ENCODE data around the gene CRISPLD2. TPM values are rescaled to one million over a fixed set of nuclear protein-coding genes. Genes with fewer than 3 reads are reported as not detected.

Gene CRISPLD2, protein sequence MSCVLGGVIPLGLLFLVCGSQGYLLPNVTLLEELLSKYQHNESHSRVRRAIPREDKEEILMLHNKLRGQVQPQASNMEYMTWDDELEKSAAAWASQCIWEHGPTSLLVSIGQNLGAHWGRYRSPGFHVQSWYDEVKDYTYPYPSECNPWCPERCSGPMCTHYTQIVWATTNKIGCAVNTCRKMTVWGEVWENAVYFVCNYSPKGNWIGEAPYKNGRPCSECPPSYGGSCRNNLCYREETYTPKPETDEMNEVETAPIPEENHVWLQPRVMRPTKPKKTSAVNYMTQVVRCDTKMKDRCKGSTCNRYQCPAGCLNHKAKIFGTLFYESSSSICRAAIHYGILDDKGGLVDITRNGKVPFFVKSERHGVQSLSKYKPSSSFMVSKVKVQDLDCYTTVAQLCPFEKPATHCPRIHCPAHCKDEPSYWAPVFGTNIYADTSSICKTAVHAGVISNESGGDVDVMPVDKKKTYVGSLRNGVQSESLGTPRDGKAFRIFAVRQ
- 0.95 and 1.1 TPM in 2 replicates for total RNA-seq (2014; rRNA removed; shearing (Covaris generic))

DNA sequence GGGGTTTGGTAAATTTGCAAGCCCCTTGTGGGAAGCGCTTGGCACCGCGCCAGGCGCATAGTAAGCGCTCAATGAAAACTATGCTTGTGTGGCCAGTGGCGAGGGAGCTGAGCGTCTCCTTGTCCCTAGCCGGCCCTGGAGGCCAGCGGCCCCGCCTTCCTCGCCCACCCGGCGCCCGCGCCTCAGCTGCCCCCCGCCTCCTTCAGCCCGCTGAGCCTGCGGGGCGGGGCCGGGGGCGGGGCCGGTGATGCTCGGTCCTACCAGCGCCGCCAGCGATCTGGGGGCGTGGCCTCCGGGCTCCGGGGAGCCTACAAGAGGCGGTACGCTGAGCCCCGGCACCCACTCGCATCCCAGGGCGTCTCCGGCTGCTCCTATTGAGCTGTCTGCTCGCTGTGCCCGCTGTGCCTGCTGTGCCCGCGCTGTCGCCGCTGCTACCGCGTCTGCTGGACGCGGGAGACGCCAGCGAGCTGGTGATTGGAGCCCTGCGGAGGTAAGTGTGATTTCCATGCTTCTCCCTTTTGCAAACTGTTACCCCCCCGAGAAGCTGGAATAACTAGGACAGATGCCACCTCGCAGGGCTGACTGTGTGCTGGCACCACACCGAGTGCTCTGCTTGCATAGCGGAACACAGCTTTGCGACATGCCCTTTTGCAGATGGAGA lies at the start of gene CRISPLD2:
TSS of gene CRISPLD2 (plus strand) at position 342 of the 661 bp plus-strand sequence. CDS start 18,511 bp downstream, outside the sequence.
- peak; percentile 84 for DNase-seq (ENCODE audit: low spot score)

DNA sequence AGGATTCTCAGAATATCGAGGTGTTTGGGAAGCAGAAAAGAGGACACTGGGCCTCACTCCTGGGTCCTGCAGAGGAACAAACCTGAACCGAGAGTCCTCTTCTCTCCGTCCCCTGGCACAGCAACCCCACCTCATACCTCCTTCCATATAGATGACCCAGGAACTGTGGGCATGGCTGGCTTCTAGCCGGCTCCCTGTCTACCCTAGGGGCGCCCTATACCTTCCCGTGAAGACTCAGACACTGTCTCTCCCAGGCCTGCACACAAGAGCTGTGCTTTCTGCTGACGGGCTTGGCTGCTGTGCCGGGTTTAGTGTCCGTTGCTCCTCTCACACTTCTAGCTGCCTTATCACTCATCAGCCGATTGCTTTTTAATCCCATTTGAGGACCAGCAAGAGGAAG lies 46.5 kb upstream of the CRISPLD2 start:
- DNase-seq (ENCODE audit: low spot score), result no peak

DNA sequence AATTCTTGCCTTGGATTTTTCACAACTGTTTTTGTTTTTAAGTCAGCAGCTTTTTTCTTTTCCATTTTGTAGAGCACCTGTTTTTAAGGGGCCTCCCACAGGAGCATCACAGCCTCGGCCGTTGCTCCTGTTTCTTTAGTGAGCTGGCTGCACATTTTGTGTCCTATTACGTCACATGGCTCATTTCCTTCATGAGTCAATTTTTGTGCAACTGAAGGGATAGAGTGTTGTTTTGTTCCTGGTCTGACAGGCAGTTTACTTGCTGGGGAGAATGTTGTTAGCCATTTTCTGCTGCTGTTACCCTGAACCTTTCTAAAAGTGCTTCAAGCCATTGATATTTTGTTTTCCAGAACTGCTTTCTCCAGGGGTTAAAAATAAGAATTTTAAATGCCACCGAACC lies 45.0 kb upstream of the CRISPLD2 start:
- DNase-seq (ENCODE audit: low spot score), result peak; percentile 57

- no peak for DNase-seq (ENCODE audit: low spot score)
Measured at GRCh38 chr16:84775262-84775810, 44.4 kb upstream of the CRISPLD2 start.

GRCh38 chr16:84777435-84777834 lies 42.4 kb upstream of the CRISPLD2 start:
- no peak for DNase-seq (ENCODE audit: low spot score)

- no peak for DNase-seq (ENCODE audit: low spot score)
Measured at GRCh38 chr16:84778720-84779119, 41.1 kb upstream of the CRISPLD2 start.

- no peak for DNase-seq (ENCODE audit: low spot score)
Measured at GRCh38 chr16:84780063-84780462, 39.7 kb upstream of the CRISPLD2 start.

DNA sequence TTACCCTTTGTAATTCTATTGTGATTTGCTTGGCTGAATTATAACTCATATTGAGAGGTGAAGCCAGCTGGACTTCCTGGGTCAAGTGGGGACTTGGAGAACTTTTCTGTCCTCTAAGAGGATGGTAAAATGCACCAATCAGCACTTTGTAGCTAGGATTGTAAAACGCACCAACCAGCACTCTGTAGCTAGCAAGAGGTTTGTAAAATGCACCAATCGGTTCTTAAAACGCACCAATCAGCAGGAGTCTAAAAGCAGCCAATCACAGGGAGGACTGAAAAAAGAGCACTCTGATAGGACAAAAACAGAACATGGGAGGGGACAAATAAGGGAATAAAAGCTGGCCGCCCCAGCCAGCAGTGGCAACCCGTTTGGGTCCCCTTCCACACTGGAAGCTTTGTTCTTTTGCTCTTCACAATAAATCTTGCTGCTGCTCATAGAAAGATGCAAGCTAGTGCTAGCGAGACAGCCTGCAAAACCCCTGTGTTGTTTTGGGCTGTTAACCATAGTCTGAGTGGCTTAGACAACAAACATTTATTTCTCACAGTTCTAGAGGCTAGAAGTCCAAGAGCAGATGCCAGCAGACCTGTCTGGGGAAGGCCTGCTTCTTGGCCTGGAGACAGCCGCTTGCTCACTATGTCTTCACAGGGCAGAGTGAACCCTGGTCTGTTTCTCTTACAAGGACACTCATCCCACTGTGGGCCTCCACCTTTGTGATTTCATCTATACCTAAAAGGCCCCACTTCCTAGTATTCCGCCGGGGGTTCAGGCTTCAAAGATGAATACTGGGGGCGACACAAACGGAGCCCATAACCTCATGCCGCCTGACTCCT lies 39.0 kb upstream of the CRISPLD2 start:
- DNase-seq (ENCODE audit: low spot score), result peak; percentile 16

- no peak for DNase-seq (ENCODE audit: low spot score)
Measured at GRCh38 chr16:84782846-84783245, 36.9 kb upstream of the CRISPLD2 start.

DNA sequence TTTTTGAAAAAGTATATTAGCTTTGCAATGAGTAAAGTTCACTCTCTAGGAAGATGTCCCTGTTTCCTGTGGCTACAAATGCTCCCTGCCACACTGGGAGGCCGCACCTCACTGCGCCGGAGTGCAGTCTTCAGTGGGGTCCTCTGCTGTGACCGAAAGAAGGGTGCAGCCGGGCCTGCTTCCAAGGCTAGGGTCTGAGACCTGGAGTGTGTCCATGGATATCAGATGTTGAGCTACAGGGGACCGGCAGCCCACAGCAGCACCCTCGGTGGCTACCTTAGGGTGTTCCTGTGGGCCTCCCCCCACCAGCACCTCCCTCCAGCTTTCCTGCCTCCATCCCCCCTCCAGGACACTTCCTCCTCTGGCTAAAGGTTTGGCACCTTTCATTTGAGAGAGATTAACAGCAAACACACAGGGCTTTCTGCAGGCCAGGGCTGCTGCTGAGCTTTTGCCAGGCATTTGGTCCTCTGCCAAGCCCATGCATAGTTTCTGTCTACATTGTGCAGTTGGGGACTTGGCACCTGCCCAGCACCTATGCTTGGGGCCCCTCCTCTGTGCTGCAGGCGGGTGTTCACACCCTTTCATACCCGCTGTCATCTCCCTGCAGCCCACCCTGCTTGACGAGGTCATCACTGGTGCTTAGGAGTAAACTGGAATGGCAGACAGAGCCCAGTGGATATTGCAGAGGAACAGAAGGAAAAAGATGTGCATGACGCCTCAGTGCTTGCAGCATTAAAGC lies 33.8 kb upstream of the CRISPLD2 start:
- peak; percentile 53 for DNase-seq (ENCODE audit: low spot score)

GRCh38 chr16:84786605-84787262 lies 33.1 kb upstream of the CRISPLD2 start:
- DNase-seq (ENCODE audit: low spot score), result no peak

GRCh38 chr16:84787263-84787622 lies 32.5 kb upstream of the CRISPLD2 start:
- no peak for DNase-seq (ENCODE audit: low spot score)

DNA sequence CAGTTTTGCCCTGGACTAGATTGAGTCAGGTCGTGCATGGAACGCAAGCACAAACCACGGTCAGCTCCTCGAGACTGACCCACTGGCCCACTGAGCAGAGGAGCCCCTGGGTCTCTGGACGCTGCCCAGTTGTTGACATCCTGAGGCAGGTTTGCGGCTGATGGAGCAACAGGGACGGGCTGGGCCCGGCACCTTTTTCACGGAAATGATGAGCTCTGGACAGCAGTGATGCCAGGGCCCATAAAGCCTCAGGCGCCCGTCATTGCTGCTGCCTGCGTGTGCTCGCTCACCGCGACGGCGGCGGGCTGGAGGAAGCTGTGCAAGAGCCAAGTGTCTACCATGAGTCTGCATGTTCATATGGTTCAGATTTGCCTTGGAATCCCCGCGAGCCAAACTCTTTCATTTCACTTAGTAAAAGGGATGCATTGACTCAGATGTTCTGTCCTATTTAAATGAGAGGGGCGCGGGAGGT lies 30.8 kb upstream of the CRISPLD2 start:
- no peak for DNase-seq (ENCODE audit: low spot score)

GRCh38 chr16:84789431-84789830 lies 30.4 kb upstream of the CRISPLD2 start:
- no peak for DNase-seq (ENCODE audit: low spot score)

GRCh38 chr16:84790301-84790700 lies 29.5 kb upstream of the CRISPLD2 start:
- no peak for DNase-seq (ENCODE audit: low spot score)

GRCh38 chr16:84791088-84791487 lies 28.7 kb upstream of the CRISPLD2 start:
- DNase-seq (ENCODE audit: low spot score), result no peak

DNA sequence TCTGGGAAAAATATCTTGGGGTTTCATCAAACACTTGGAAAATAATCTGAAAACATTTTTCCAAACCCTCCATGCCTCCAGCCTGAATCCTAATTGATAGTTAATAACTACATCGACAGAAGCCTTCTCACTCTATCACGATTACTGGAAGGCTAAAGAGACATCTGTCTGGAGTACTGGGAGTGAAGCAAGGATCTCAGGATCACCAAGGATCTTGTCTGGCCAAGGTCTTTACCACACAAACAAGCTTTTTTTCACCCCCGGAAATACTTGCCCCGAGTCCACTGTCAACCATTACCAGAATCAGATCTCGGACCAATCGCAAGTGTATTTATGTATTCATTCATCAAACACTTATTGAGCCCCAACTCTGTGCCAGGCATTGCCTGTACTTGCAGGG lies 28.3 kb upstream of the CRISPLD2 start:
- DNase-seq (ENCODE audit: low spot score), result no peak

- DNase-seq (ENCODE audit: low spot score), result no peak
Measured at GRCh38 chr16:84794186-84794585, 25.6 kb upstream of the CRISPLD2 start.

DNA sequence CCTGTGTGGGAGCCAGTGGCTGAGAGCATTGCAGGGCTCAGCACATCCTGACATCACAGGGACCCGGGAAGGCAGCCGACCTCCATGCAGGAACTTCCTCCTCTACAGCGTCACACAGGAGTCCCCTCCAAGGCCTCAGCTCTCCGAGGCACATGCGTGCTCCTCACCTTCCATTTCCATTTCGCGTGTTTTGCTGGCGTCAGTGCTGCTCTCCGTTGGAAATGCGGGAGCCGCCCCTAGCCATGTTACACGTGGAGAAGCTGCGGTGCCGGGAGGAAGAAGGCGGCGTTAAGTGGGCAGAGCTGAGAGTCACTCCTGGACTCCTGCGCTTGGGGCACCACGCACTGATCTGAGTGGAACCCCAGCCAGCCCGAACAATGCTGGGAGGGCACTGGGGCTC lies 25.2 kb upstream of the CRISPLD2 start:
- DNase-seq (ENCODE audit: low spot score), result no peak

- peak; percentile 92 for DNase-seq (ENCODE audit: low spot score)
Measured at GRCh38 chr16:84795329-84796053, 24.3 kb upstream of the CRISPLD2 start.

Data from A172 (cell line).